Cardiac septum (tissue), 1 donor: ENCODE data around the gene SLC41A3. TPM values are rescaled to one million over a fixed set of nuclear protein-coding genes. Genes with fewer than 3 reads are reported as not detected.
"Not testable (repeated sequence)": the region's sequence is repeated elsewhere in the genome, so short reads cannot be mapped to it uniquely, and the experiment has no call there.

Experiments used
- DNase-seq: peaks from one replicate; pipeline ENCODE4 v3.0.0-alpha.2; 2020; ENCODE audit warnings: low spot score
- intact Hi-C: fragments of 100-400 bp; cut with DNase I; formaldehyde crosslinking; loops from one replicate; pipeline ENCODE4 v1.14.0; 2022
- total RNA-seq: library from RNA; stranded (reverse); fragmentation: NEBNext Ultra II Directional; extraction: Animal tissue kit (Norgen Biotek cat#: 25700); gene quantifications from one replicate; pipeline ENCODE4 v1.2.1, GENCODE V29; 2021
- donor health status: DM: no; HTN: no; CAD: no.

Gene SLC41A3
- total RNA-seq, 1 donor from 2014 or later: 35.6 TPM

DNA sequence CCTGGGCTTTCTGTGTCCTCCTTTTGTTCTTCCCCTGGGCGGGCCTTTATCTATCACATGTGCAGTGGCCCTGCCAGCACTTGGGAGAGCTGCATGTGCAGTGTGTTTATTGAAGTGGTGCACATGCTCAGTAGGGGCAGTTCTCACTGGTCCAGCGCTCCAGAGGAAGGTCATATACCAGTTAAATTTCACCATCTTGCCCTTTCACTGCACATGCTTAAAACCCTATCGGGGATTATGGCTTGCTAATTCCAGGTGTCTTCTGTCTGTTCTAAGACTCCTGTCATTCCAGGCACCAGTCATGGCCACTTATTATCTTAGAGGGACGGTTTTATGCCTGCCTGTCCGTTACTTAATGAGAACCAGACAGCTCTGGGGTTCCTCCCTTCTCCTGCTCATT is 62.7 kb downstream of the SLC41A3 start:
- no peak for DNase-seq
- intact Hi-C loops: no loop called here

DNA sequence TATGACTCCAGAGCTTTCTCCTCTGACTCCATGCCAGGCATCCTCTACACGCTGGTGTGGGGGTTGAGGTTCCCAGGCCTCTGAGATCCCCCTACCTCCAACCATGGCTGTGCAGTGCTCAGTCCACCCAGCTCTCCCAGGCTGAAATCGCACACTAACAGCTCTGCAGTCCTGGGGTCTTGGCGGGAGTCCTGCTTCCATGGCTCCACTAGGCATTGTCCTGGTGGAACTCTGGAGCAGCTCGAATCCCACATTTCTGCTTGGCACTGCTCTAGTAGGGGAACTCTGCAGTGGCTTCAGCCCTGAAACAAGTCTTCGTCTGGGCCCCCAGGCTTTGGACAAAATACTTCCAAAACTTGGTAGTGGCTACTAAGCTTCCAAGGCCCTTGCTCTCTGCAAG is 64.2 kb downstream of the SLC41A3 start:
- intact Hi-C loops: no loop called here
- no peak for DNase-seq

DNA sequence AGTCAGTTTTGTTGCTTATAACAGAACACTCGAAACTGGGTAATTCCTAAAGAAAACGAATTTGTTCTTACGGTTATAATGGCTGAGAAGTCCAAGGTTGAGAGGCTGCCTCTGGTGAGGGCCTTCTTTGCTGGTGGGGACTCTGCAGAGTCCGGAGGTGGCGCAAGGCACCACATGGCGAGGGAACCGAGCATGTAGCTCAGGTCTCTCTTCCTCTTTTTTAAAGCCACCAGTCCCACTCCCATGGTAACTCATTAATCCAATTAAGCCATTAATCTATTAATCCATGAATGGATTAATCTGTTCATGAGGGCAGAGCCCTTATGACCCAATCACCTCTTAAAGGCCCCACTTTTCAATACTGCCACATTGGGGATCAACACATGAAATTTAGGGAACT is 64.9 kb downstream of the SLC41A3 start:
- no peak for DNase-seq
- intact Hi-C loops: no loop called here

DNA sequence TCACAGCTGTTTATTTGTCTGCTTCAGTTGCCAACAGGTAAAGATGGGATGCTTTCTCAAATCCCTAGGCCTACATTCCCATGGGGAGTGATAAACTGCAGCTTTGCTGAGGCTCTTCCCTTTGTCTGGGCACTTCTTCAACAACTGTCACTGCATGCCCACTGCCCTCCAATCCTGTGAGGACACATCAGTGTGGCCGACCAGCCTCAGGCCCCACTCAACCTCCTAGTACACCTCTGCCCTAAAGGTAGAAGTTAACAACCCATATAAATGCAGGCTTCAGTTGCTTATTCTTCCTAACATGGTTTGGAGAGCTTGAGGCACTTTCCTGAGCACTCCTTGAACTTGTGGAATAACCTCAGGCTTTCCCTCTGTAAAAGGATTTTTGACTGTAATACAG is 65.4 kb downstream of the SLC41A3 start:
- intact Hi-C loops: no loop called here
- no peak for DNase-seq

DNA sequence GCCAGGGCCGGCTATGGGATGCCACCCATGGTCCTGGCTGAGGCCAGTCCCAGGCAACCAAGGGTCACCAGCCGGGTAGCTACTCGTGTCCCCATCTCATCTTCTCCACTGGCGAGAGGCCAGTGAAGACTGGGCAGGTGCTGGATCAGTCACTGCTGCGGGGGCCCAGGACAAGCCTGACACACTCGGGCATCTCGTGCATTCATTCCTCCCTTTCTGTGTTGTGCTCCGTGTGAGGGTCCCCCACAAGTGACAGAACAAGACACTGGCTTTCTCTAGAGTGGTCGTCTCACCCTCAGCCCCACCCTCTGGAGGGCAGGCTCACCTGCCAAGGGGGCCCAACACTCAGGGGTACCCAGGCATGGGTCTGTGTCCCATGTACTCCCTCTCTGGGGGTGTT is 66.6 kb downstream of the SLC41A3 start:
- no peak for DNase-seq
- intact Hi-C loops: no loop called here

DNA sequence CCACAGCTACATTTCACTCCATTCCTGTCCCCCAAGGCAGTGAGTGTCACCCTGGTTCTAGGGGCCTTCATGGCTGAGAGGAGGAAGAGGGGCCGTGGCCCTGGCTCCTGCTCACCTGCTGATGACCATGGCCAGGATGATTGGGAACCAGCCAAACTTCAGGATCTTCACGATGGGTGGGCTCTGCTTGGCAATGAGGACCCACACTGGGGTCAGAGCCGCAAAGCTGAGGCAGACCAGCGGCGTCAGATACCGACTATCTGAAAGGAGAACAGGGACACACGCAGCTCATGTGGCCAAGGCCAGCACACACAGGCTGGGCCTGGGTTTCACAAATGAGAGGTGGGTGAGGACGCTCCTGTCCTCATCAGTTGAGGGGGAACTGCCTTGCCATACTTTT is 67.3 kb downstream of the SLC41A3 start:
- no peak for DNase-seq
- intact Hi-C loops: no loop called here

DNA sequence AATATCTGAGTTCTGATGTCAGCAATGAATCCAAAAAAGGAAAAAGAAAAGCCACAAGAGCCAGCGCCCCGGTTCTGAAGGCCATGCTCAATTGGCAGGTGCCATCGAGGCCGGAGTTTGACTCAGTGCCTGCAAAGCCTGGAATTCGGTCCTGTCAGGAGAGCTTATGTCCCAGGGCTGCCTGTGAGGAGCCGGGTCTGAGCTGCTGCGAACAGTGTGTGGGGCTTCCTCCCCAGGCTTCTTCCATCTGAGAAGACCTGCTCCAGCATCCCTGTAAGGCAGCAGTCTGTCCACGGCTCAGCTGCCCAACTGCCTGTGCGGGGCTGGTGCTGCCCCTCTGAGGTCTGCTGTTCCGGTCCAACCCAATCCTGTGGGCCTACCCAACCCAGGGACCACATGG is 68.8 kb downstream of the SLC41A3 start:
- intact Hi-C loops: no loop called here
- DNase-seq: peak; percentile 71

DNA sequence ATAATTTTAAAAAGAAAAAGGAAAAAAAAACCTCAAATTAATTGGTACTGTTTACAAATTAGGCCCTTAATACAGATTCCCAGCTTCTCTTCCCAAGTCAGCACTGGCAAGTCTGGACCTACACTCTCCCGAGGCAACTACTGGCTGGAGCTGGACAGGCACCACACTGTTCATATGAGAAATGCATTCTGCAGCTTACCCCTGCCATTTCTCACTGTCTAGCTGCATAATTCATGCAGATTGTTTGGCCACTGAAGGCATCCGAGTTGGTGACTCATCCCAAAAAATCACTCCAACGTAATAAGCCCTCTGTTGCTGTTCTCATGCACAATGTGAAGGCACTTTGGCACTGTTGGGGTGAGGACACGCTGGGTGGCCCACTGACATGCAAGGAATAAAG is 69.7 kb downstream of the SLC41A3 start:
- intact Hi-C loops: no loop called here
- no peak for DNase-seq

DNA sequence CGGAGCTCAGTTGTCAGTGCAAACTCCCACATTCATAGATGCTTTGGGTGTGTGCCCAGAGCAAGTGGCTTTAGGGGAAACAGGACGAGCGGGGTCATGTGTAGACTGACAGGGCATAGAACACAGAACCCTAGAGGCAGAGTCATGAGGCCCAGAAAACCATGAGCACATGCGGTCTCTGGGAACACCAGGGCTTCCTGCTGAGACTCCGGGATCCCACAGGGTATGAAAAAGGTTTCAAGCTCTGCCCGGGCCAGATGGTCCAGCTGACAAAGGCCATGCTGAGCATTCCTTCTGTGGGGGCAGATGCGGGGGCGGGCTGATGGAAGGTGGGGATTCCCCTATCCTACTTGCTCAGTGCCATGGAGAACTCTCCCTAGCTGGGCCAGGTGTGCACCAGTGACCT is 70.2 kb downstream of the SLC41A3 start:
- DNase-seq: no peak
- intact Hi-C loops: no loop called here

DNA sequence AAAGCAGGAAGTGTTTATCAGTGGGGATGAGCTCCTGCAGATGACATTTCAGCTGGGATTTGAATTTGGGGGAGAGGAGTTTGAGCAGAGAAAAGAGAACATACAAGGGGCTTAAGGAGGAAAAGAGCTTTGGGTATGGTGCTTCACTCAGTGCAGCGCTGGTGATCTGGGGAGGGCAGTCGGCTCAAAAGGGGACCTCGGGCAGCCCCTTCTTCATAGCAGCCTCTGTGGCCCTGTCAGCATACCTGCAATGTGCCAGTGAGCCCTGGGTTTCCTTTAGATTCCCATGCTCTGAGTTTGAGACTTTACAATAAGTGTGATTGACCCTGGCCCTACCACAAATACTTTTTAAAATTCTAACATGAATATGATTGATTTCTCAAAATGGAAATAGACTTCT is 74.7 kb downstream of the SLC41A3 start:
- intact Hi-C loops: no loop called here

DNA sequence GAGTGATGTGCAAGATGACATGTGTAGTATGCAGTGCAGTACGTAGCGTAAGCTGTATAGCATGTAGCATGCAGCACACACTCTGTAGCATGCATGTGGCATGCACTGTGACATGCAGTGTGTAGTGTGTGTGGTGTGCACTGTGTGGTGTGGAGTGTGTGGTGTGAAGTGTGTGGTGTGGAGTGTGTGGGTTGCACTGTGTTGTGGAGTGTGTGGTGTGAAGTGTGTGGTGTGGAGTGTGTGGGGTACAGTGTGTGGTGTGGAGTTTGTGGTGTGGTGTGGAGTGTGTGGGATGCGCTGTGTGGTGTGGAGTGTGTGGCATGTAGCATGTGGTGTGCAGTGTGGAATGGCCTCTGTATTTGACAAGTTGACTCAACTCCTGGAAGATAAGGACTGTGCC is 75.7 kb downstream of the SLC41A3 start:
- no peak for DNase-seq
- intact Hi-C loops: no loop called here

More for the DNA sequence above, 74.7 kb downstream of the SLC41A3 start:
- DNase-seq: no peak

DNA sequence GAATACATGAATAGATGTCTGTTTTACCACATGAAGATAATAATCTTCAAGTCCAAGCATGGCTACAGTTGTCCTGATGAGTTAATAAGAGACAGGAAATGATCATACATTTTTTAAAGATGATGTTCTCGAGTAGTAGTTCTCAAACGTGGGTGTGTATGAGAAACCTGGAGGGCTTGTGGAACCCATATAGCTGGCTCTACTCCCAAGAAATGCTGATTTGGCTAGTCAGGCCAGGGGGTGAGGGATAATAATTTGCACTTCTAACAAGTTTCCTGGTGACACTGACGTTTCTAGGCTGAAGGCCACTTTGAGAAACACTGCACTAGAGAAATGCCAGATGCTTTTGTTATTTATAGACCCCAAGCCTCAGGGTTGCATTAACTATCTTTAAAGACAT is 78.0 kb downstream of the SLC41A3 start:
- no peak for DNase-seq
- intact Hi-C loops: no loop called here

DNA sequence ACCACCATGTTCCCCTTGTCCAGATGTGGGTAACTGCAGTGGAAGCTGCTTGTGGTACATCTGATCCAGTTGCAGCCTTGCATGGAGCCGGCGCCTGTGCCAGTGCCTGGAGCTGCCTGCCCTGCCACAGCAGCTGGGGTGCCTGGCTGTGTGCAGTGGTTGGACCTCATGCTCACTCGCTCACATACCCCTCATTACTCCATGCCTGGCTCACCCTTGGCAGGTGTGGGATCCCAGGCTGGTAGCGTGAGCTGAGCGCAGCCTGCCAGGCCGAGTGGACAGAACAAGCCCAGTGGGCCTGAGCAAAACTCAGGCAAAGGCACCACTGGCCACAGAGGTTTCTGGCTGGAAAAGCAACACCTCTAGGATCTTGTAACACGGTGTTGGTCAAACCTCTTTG is 79.2 kb downstream of the SLC41A3 start:
- no peak for DNase-seq

DNA sequence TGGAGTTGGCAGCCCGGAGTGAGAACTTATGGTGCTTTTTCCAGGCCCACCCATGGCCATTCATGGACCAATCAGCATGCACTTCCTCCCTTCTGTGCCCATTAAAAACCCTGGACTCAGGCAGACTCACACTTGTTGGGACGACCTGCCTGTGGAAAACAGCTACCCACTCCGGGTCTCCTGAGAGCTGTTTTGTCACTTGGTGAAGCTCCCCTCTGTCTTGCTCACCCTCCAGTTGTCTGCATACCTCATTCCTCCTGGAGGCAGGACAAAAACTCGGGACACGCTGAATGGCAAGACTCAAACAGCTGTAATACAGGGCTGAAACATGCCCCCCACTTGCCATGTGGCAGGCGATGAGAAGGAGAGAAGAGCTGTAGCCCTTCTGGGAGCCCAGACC is 79.7 kb downstream of the SLC41A3 start:
- DNase-seq: no peak
- intact Hi-C loops: no loop called here

More for the DNA sequence above, 79.2 kb downstream of the SLC41A3 start:
- intact Hi-C loops: no loop called here

DNA sequence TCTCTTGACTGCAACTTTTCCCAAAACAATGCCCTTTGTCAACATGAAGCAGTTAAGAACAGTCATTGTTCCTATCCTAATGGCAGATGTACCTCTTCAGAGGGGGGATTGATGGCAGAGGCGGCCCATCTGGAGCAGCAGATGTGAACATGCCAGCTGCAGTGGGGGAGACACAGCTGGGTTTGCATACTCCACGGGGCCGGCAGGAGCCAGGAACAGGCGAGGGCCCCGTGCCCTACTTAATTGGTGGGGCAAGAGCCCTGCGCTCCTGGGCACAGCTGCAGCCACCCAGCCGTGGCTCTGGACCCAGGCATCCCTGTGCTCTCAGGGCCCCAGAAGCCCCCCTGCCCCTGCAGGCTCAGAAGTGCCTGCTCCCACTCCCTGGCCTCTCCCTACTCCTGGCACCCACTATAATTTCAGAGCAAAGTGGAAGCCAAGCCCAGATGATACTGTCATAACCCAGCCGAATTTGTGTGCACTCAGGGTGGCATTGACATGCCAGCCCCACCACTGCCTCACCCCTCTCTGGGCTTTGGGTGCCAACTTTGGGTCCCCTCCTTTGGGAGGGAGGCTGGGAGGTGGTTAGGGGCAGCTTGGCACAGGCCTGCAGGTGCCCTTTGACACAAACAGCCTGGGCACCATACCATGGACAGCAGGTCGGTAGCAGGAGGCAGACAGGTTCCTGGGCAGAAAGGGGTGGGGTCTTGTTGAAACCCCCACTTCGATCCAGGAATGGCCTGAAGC is 80.3 kb downstream of the SLC41A3 start:
- DNase-seq: no peak

DNA sequence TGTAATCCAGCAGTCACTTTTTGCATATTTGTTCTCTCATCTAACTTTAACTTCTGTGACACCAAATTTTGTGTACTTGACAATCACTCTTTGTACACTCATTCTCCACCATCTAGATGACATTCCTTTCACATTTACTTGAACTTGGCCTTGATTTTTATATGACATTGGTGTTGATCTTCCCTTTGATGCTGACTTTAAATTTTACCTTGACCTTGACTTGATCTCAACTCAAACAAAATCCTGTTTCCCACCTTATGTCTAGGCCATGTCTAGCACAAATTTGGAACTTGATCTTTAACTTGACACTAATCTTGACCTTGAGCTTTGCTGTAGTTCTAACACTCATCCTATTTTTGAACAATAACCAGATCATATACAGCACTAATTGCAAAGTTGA is 81.7 kb downstream of the SLC41A3 start:
- no peak for DNase-seq
- intact Hi-C loops: no loop called here

More for the DNA sequence above, 80.3 kb downstream of the SLC41A3 start:
- intact Hi-C loops: no loop called here

DNA sequence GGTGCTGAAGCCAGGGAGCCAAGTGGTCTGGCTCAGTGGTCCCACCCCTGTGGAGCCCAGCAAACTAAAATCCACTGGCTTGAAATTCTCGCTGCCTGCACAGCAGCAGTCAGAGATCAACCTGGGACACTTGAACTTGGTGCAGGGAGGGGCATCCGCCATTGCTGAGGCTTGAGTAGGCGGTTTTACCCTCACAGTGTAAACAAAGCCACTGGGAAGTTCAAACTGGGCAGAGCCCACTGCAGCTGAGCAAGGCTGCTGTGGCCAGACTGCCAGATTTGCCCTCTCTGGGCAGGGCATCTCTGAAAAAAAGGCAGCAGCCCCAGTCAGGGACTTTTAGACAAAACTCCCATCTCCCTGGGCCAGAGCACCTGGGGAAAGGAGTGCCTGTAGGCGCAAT is 87.2 kb downstream of the SLC41A3 start:
- DNase-seq, intact Hi-C loops: not testable (repeated sequence)

DNA sequence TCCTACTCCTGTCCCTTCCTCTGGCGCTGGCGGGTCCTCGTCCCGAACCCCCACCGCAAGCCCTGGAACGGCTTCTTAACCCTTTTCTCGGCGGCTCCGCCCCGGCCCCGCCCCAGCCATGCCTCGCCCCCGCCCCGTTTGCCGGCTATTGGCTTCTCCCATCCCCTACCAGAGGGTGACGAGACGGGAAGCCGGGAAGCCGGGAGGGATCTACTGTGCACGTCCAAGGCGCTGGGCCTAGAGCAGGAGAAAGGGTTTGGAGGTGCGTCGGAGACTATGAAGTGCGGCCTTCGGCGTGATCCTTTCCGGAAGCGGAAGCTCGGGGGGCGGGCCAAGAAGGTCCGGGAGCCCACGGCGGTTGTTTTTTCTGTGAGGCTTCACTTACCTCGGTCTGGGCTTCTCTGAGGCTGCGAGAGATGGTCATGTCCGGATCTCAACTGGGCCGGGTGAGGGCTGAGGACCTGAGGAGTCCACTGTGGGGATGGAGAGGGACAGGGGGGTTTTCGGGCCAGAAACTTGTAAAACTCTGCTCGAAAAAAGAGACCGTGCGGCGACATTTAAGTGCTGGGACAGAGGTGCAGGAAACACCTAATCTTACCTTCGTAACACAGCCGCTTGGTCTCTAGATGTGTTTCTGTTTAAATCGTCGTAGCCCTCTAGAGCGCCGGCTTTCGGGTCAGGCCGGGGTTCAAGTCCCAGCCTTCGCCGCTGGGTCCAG is 93.5 kb downstream of the SLC41A3 start:
- intact Hi-C loops: no loop called here
- peak; percentile 92 for DNase-seq

DNA sequence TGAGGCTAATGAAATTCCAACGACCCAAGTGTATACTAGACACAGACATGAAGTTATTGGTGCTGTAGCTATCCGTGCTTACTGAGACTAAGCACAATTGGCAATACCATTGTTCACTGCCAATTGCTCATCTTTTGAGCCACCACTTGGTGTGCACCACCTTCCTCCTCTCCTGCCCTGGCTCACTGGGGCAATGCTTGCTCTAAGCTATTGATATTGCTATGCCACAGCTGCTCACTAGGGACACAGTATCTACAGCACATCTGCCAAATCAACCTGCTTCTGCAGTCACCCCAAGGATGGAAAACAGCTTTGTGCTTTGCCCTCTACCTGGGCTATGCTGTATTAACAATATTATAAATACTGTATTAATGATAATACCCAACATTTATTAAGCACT is 99.0 kb downstream of the SLC41A3 start:
- intact Hi-C loops: loop anchor here (5.0 kb wide), 1 partner anchor 97 kb away; the partner anchor contains the start of gene SLC41A3
- DNase-seq: not testable (repeated sequence)

DNA sequence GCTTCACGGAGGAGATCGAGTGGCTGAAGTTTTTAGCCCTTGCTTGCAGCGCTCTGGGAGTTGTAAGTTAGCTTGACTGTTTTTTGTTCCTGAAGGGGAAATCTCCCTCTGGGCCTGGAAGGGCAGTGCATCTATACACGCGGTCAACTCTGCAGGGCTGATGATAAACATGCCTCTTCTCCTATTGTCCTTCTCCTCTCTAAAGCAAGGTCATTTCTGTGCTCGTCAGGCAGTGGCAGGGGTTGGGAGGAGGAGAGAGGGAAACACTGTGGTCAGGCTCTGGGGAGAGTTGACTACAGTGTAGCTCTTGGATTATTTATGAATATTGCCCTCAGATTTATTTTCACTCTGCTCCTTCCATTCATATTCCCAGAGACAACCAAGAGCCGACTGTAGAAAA is 106.8 kb downstream of the SLC41A3 start:
- intact Hi-C loops: not testable (repeated sequence)

DNA sequence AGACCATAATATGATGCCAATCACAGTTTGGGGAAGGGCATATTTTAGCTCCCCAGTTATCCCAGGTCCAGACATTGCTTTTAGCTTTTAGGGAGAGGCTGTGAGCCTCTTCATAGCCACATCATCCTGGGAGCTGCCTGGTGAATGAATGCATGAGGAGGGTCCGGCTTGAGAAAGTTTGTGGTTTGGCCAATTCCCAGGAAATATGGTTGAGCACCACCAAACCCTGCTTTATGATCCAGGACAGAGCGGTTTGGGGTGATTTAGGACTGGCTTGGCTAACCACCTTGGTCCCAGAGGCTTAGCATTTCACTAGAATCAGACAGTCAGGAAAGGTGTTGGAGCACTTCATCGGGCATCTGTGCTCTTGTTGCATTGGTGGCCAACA is 107.9 kb downstream of the SLC41A3 start:
- DNase-seq, intact Hi-C loops: not testable (repeated sequence)

More for the DNA sequence above, 106.8 kb downstream of the SLC41A3 start:
- not testable (repeated sequence) for DNase-seq
